ENCODE data around the gene AGER. TPM values are rescaled to one million over a fixed set of nuclear protein-coding genes. Genes with fewer than 3 reads are reported as not detected.
"Not testable (repeated sequence)": the region's sequence is repeated elsewhere in the genome, so short reads cannot be mapped to it uniquely, and the experiment has no call there.

The AGER gene
- polyA plus RNA-seq, 1 donor from 2014 or later: 7.2 TPM

DNA sequence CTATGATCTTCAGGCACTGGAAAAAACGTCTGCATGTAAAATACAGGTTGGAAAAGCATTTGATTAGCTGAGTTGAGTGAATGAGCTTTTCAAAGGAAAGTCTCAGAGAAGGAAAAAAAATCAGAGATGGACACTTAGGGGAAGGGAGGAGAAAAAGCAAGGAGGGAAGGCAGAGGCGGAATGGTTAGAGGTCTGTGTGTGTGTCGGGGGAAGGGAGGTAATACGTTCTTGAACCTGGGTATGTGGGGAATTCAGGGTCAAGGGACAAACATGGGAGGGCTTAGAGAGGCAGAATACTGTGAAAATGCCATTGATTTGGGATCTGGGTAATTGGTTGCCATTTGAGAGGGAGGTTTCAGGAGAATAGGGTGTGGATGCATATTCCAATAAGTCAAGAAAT, 37.4 kb downstream of the AGER start:
- Histone ChIP-seq H3K9ac (ENCODE audit: low read length) (no peak overlapping the region), H3K9me2 (ENCODE audit: insufficient read depth, low read length) (no peaks in the 10 kb centered on the region), H2AFZ (ENCODE audit: low read depth, low read length) (no peak overlapping the region), H4K20me1 (ENCODE audit: insufficient read depth) (no peaks in the 10 kb centered on the region), H3K4me3 (ENCODE audit: low read length) (no peak overlapping the region), H3K79me2 (replicated peaks; ENCODE audit: insufficient read depth, low read length) (no peaks in the 10 kb centered on the region), H3K27me3 (ENCODE audit: insufficient read depth, low read depth, low read length) (peaks cover 40% of the 10 kb centered on the region), H3K27ac (ENCODE audit: low read length) (no peak overlapping the region), H3F3A (ENCODE audit: insufficient read depth, low read length, poor library complexity, severe bottlenecking) (no peaks in the 10 kb centered on the region), H3K36me3 (ENCODE audit: insufficient read depth, low read length) (no peaks in the 10 kb centered on the region), H3K4me2 (ENCODE audit: low read length) (no peak overlapping the region), H3K9me3 (ENCODE audit: low read length) (no peaks in the 10 kb centered on the region)
- TF ChIP-seq, protein P1, sequence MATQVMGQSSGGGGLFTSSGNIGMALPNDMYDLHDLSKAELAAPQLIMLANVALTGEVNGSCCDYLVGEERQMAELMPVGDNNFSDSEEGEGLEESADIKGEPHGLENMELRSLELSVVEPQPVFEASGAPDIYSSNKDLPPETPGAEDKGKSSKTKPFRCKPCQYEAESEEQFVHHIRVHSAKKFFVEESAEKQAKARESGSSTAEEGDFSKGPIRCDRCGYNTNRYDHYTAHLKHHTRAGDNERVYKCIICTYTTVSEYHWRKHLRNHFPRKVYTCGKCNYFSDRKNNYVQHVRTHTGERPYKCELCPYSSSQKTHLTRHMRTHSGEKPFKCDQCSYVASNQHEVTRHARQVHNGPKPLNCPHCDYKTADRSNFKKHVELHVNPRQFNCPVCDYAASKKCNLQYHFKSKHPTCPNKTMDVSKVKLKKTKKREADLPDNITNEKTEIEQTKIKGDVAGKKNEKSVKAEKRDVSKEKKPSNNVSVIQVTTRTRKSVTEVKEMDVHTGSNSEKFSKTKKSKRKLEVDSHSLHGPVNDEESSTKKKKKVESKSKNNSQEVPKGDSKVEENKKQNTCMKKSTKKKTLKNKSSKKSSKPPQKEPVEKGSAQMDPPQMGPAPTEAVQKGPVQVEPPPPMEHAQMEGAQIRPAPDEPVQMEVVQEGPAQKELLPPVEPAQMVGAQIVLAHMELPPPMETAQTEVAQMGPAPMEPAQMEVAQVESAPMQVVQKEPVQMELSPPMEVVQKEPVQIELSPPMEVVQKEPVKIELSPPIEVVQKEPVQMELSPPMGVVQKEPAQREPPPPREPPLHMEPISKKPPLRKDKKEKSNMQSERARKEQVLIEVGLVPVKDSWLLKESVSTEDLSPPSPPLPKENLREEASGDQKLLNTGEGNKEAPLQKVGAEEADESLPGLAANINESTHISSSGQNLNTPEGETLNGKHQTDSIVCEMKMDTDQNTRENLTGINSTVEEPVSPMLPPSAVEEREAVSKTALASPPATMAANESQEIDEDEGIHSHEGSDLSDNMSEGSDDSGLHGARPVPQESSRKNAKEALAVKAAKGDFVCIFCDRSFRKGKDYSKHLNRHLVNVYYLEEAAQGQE (IDR thresholded peaks at IDR 0.05; ENCODE audit: borderline replicate concordance): no peak
- TF ChIP-seq, protein P2, sequence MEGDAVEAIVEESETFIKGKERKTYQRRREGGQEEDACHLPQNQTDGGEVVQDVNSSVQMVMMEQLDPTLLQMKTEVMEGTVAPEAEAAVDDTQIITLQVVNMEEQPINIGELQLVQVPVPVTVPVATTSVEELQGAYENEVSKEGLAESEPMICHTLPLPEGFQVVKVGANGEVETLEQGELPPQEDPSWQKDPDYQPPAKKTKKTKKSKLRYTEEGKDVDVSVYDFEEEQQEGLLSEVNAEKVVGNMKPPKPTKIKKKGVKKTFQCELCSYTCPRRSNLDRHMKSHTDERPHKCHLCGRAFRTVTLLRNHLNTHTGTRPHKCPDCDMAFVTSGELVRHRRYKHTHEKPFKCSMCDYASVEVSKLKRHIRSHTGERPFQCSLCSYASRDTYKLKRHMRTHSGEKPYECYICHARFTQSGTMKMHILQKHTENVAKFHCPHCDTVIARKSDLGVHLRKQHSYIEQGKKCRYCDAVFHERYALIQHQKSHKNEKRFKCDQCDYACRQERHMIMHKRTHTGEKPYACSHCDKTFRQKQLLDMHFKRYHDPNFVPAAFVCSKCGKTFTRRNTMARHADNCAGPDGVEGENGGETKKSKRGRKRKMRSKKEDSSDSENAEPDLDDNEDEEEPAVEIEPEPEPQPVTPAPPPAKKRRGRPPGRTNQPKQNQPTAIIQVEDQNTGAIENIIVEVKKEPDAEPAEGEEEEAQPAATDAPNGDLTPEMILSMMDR (IDR thresholded peaks at IDR 0.05; ENCODE audit: poor library complexity, severe bottlenecking): no peak
- TF ChIP-seq POLR2AphosphoS5 (IDR thresholded peaks at IDR 0.05): no peak
- TF ChIP-seq SMC3 (conservative IDR thresholded peaks at IDR 0.05; ENCODE audit: poor library complexity): no peak
- TF ChIP-seq RAD21 (conservative IDR thresholded peaks at IDR 0.05): no peak

DNA sequence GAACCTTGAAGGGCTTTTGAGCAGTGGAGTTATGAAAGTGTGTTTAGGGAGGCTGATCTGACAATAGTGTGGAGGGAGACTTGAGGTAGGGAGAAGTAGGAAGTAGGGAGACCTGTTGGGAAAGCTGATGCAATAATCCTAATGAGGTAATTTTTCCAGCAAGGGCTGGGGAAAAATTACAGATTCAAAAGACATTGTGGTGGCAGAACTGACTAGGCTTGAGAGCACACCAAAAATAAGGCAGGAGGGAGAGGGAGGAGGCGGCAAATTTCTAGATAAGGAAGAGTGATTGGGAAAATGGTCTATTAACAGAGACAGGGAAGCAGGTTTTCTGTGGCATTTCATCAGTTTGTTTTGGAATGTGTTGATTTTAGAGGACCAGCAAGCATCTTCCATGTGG, 37.8 kb downstream of the AGER start:
- Histone ChIP-seq H3F3A (ENCODE audit: insufficient read depth, low read length, poor library complexity, severe bottlenecking) (no peaks in the 10 kb centered on the region), H3K9me2 (ENCODE audit: insufficient read depth, low read length) (no peaks in the 10 kb centered on the region), H3K36me3 (ENCODE audit: insufficient read depth, low read length) (no peaks in the 10 kb centered on the region), H4K20me1 (ENCODE audit: insufficient read depth) (no peaks in the 10 kb centered on the region), H2AFZ (ENCODE audit: low read depth, low read length) (no peak overlapping the region), H3K4me3 (ENCODE audit: low read length) (no peak overlapping the region), H3K79me2 (replicated peaks; ENCODE audit: insufficient read depth, low read length) (no peaks in the 10 kb centered on the region), H3K9ac (ENCODE audit: low read length) (no peak overlapping the region), H3K27ac (ENCODE audit: low read length) (no peak overlapping the region), H3K27me3 (ENCODE audit: insufficient read depth, low read depth, low read length) (peaks cover 36% of the 10 kb centered on the region), H3K9me3 (ENCODE audit: low read length) (no peaks in the 10 kb centered on the region), H3K4me2 (ENCODE audit: low read length) (no peak overlapping the region)
- TF ChIP-seq TAF1 (IDR thresholded peaks at IDR 0.05; ENCODE audit: low read depth): no peak
- TF ChIP-seq, protein P2 (IDR thresholded peaks at IDR 0.05; ENCODE audit: poor library complexity, severe bottlenecking): no peak
- TF ChIP-seq, protein P1 (IDR thresholded peaks at IDR 0.05; ENCODE audit: borderline replicate concordance): no peak
- no peak for TF ChIP-seq SMC3 (conservative IDR thresholded peaks at IDR 0.05; ENCODE audit: poor library complexity)
- TF ChIP-seq RAD21 (conservative IDR thresholded peaks at IDR 0.05): no peak
- TF ChIP-seq EP300 (conservative IDR thresholded peaks at IDR 0.05; ENCODE audit: poor library complexity, severe bottlenecking): no peak
- TF ChIP-seq EZH2 (IDR thresholded peaks at IDR 0.05; ENCODE audit: borderline replicate concordance, insufficient read depth, low read length, poor library complexity, severe bottlenecking): no peak
- TF ChIP-seq POLR2AphosphoS5 (IDR thresholded peaks at IDR 0.05): no peak
- no peak for TF ChIP-seq MXI1 (conservative IDR thresholded peaks at IDR 0.05; ENCODE audit: poor library complexity, severe bottlenecking)

DNA sequence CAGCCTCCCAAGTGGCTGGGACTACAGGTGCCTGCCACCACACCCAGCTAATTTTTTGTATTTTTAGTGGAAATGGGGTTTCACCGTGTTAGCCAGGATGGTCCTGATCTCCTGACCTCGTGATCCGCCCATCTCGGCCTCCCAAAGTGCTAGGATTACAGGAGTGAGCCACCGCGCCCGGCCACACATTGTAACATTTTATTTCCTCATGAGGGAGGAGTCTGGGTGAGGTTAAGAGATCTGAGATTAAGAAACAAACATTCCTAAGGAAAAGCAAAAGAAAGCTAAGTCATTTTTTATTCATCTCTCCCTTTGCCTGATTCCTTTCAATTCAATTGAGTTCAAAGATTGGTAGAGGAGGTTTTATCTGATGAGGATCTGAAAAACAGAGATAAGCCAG, 39.8 kb downstream of the AGER start:
- H3K4me3 ChIP-seq (ENCODE audit: low read length); H3K9ac ChIP-seq (ENCODE audit: low read length); H3K36me3 ChIP-seq (ENCODE audit: insufficient read depth, low read length); H3F3A ChIP-seq (ENCODE audit: insufficient read depth, low read length, poor library complexity, severe bottlenecking); H3K27ac ChIP-seq (ENCODE audit: low read length); H3K9me2 ChIP-seq (ENCODE audit: insufficient read depth, low read length); H3K79me2 ChIP-seq (replicated peaks; ENCODE audit: insufficient read depth, low read length); H3K9me3 ChIP-seq (ENCODE audit: low read length); H3K4me2 ChIP-seq (ENCODE audit: low read length); H2AFZ ChIP-seq (ENCODE audit: low read depth, low read length); H4K20me1 ChIP-seq (ENCODE audit: insufficient read depth): not testable (repeated sequence)
- peaks cover 15% of the 10 kb centered on the region for H3K27me3 ChIP-seq (ENCODE audit: insufficient read depth, low read depth, low read length)

Data from neural cell (in vitro differentiated cells).